ENCODE data around the gene DDX23.

DNA sequence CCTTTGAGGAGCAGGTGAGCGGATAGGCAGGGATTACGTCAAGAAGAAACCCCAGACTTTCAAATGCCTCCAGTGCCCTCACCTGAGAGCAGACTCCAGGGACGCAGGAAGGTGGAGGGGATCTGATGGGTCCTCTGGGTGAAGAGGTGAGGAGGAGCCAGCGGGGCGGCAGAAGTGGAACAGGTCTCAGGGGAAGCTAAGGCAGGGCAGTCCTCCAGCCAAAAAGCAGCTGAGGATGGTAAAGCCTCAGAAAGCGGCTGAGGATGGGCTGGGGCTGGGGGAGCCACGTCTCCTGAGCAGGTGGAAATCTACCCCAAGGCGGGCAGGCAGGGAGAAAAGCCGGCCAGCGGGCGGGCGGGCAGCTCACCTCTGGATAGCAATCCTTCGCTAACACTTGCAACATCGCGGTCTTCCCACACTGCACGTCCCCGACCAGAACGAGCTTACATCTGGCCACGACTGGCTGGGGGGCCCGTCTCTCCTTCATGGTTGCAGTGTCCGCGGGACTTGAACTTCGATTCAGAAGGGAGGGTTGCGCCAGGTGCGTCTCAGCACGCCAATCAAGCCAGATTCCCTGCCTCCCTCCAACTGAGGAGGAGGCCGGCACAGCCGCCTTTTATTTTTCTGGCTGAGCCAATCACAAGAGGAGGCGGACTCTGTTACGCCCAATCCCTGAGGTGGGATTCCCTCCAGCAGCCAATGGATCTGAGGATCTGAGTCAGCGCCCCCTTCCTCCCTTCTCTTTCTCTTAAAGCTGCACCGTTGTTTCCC lies 13.5 kb upstream of the DDX23 start, which contains the start of gene RND1:
- TF ChIP-seq CTCF (conservative IDR thresholded peaks at IDR 0.05; ENCODE audit: low read depth, low read length) (no peak), EZH2 (IDR thresholded peaks at IDR 0.05; ENCODE audit: borderline replicate concordance, low read depth, low read length, poor library complexity, severe bottlenecking) (no peak)
